ENCODE measurements around the gene TMPRSS6. TPM values are rescaled to one million over a fixed set of nuclear protein-coding genes. Genes with fewer than 3 reads are reported as not detected.

TMPRSS6 gene
- total and polyA plus RNA-seq, 4 experiments from 2014 or later, result 0.61 to 0.90 TPM; not detected in 2

GRCh38 chr22:37119872-37120271 is 10.4 kb upstream of the TMPRSS6 start:
- POLR2A ChIA-PET (ENCODE audit: partially characterized antibody), result interaction anchor here (1.5 to 10.4 kb wide), 6 partner anchors 27 to 165 kb away, joined by 5 to 217 read pairs (median 46); partner anchors contain the start of gene IL2RB
- Mint-ChIP-seq H3K4me3 (peak overlapping the region in 4 of 8 donors; percentile 61 to 70 (median 64)), H3K4me1 (peaks cover 38 to 78% (median 54%) of the 10 kb centered on the region in 4 donors), H3K27ac (peak overlapping the region; percentile 96 to 100 (median 99)), H3K27me3 (no peaks in the 10 kb centered on the region), H3K9me3 (peaks cover 0 to 7% (median 0%) of the 10 kb centered on the region in 8 donors), H3K36me3 (peaks cover 0 to 6% of the 10 kb centered on the region in 2 donors)
- DNase-seq, result no peak
- peaks cover 53% of the 10 kb centered on the region for H3K4me1 ChIP-seq (ENCODE audit: insufficient read depth, low read length)
- H3K4me3 ChIP-seq (ENCODE audit: low read length in 2 of 2), result no peak overlapping the region
- no peak overlapping the region for H3K27ac ChIP-seq (ENCODE audit: low read depth, low read length)
- CTCF ChIA-PET (ENCODE audit: partially characterized antibody), result interaction anchor here (1.3 to 5.9 kb wide), 5 partner anchors 27 to 141 kb away, joined by 4 to 55 read pairs (median 7); partner anchors contain the start of gene IL2RB
- H3K36me3 ChIP-seq (ENCODE audit: insufficient read depth, low read length), result no peaks in the 10 kb centered on the region
- H3K9me3 ChIP-seq (ENCODE audit: control insufficient read depth in 1 of 2, low read length in 2 of 2), result no peaks in the 10 kb centered on the region
- no peaks in the 10 kb centered on the region for H3K27me3 ChIP-seq (ENCODE audit: insufficient read depth, low read length)
- intact Hi-C loops (cut with micrococcal nuclease), result no loop called here

GRCh38 chr22:37118083-37118482 is 8.6 kb upstream of the TMPRSS6 start:
- H3K4me3 Mint-ChIP-seq, result peak overlapping the region in 1 of 8 donors; percentile 15

GRCh38 chr22:37117092-37117491 is 7.6 kb upstream of the TMPRSS6 start:
- H3K4me3 ChIP-seq (ENCODE audit: low read length in 2 of 2), result no peak overlapping the region
- ChIA-PET POLR2A (ENCODE audit: partially characterized antibody) (no interaction called here), CTCF (ENCODE audit: partially characterized antibody) (interaction anchor here (0.8 to 1.6 kb wide), 4 partner anchors 10 to 143 kb away, joined by 3 to 4 read pairs (median 3); no protein-coding TSS in a partner anchor)
- Mint-ChIP-seq H3K4me3 (no peak overlapping the region), H3K4me1 (peaks cover 24 to 50% (median 33%) of the 10 kb centered on the region in 4 donors), H3K9me3 (peaks cover 0 to 7% (median 0%) of the 10 kb centered on the region in 8 donors), H3K27me3 (no peaks in the 10 kb centered on the region), H3K27ac (peak overlapping the region in 3 of 7 donors; percentile 50 to 62 (median 57)), H3K36me3 (peaks cover 0 to 3% of the 10 kb centered on the region in 2 donors)
- no peak overlapping the region for H3K27ac ChIP-seq (ENCODE audit: low read depth, low read length)
- intact Hi-C loops (cut with micrococcal nuclease), result no loop called here
- peaks cover 34% of the 10 kb centered on the region for H3K4me1 ChIP-seq (ENCODE audit: insufficient read depth, low read length)
- no peaks in the 10 kb centered on the region for H3K9me3 ChIP-seq (ENCODE audit: control insufficient read depth in 1 of 2, low read length in 2 of 2)
- H3K36me3 ChIP-seq (ENCODE audit: insufficient read depth, low read length), result no peaks in the 10 kb centered on the region
- H3K27me3 ChIP-seq (ENCODE audit: insufficient read depth, low read length), result no peaks in the 10 kb centered on the region
- no peak for DNase-seq

More at GRCh38 chr22:37118083-37118482, 8.6 kb upstream of the TMPRSS6 start:
- POLR2A ChIA-PET (ENCODE audit: partially characterized antibody), result interaction anchor here (10.4 kb wide), 1 partner anchor 29 kb away, joined by 217 read pairs; the partner anchor contains the start of gene IL2RB
- intact Hi-C loops (cut with micrococcal nuclease), result no loop called here
- Mint-ChIP-seq H3K27me3 (no peaks in the 10 kb centered on the region), H3K4me1 (peaks cover 34 to 60% (median 43%) of the 10 kb centered on the region in 4 donors), H3K36me3 (peaks cover 0 to 6% of the 10 kb centered on the region in 2 donors), H3K9me3 (peaks cover 0 to 7% (median 0%) of the 10 kb centered on the region in 8 donors), H3K27ac (peak overlapping the region in 6 of 7 donors; percentile 17 to 99 (median 63))
- CTCF ChIA-PET (ENCODE audit: partially characterized antibody), result interaction anchor here (1.4 to 5.9 kb wide), 3 partner anchors 20 to 80 kb away, joined by 3 to 55 read pairs (median 4); partner anchors contain the start of gene IL2RB
- H3K27me3 ChIP-seq (ENCODE audit: insufficient read depth, low read length), result no peaks in the 10 kb centered on the region
- no peak overlapping the region for H3K4me3 ChIP-seq (ENCODE audit: low read length in 2 of 2)
- H3K4me1 ChIP-seq (ENCODE audit: insufficient read depth, low read length), result peaks cover 43% of the 10 kb centered on the region
- no peak for DNase-seq
- no peaks in the 10 kb centered on the region for H3K9me3 ChIP-seq (ENCODE audit: control insufficient read depth in 1 of 2, low read length in 2 of 2)
- H3K27ac ChIP-seq (ENCODE audit: low read depth, low read length), result no peak overlapping the region
- no peaks in the 10 kb centered on the region for H3K36me3 ChIP-seq (ENCODE audit: insufficient read depth, low read length)

- ChIA-PET POLR2A (ENCODE audit: partially characterized antibody) (no interaction called here), CTCF (ENCODE audit: partially characterized antibody) (no interaction called here)
- Histone ChIP-seq H3K27me3 (ENCODE audit: insufficient read depth, low read length) (no peaks in the 10 kb centered on the region), H3K4me3 (ENCODE audit: low read length in 2 of 2) (no peak overlapping the region), H3K9me3 (ENCODE audit: control insufficient read depth in 1 of 2, low read length in 2 of 2) (no peaks in the 10 kb centered on the region), H3K27ac (ENCODE audit: low read depth, low read length) (no peak overlapping the region), H3K4me1 (ENCODE audit: insufficient read depth, low read length) (peaks cover 16% of the 10 kb centered on the region), H3K36me3 (ENCODE audit: insufficient read depth, low read length) (no peaks in the 10 kb centered on the region)
- no peaks in the 10 kb centered on the region for H3K27me3 Mint-ChIP-seq
- no peak for DNase-seq
- H3K4me3 Mint-ChIP-seq, result no peak overlapping the region
- peaks cover 14 to 32% (median 19%) of the 10 kb centered on the region in 4 donors for H3K4me1 Mint-ChIP-seq
- H3K36me3 Mint-ChIP-seq, result peaks cover 0 to 3% of the 10 kb centered on the region in 2 donors
- H3K9me3 Mint-ChIP-seq, result peaks cover 0 to 4% (median 0%) of the 10 kb centered on the region in 8 donors
- intact Hi-C loops (cut with micrococcal nuclease), result no loop called here
- peak overlapping the region in 1 of 7 donors; percentile 25 for H3K27ac Mint-ChIP-seq
Measured at GRCh38 chr22:37115032-37115431, 5.5 kb upstream of the TMPRSS6 start.

GRCh38 chr22:37113757-37114156 is 4.2 kb upstream of the TMPRSS6 start:
- H3K4me1 Mint-ChIP-seq, result peaks cover 9 to 23% (median 13%) of the 10 kb centered on the region in 4 donors

GRCh38 chr22:37112084-37112728 is 2.7 kb upstream of the TMPRSS6 start:
- Histone ChIP-seq H3K27me3 (ENCODE audit: insufficient read depth, low read length) (no peaks in the 10 kb centered on the region), H3K4me3 (ENCODE audit: low read length in 2 of 2) (no peak overlapping the region), H3K36me3 (ENCODE audit: insufficient read depth, low read length) (no peaks in the 10 kb centered on the region), H3K4me1 (ENCODE audit: insufficient read depth, low read length) (no peaks in the 10 kb centered on the region), H3K27ac (ENCODE audit: low read depth, low read length) (no peak overlapping the region), H3K9me3 (ENCODE audit: control insufficient read depth in 1 of 2, low read length in 2 of 2) (no peaks in the 10 kb centered on the region)
- CTCF ChIA-PET (ENCODE audit: partially characterized antibody), result no interaction called here
- no peaks in the 10 kb centered on the region for H3K27me3 Mint-ChIP-seq
- H3K9me3 Mint-ChIP-seq, result peaks cover 0 to 2% (median 0%) of the 10 kb centered on the region in 8 donors
- H3K36me3 Mint-ChIP-seq, result peaks cover 0 to 3% of the 10 kb centered on the region in 2 donors
- no peak overlapping the region for H3K4me3 Mint-ChIP-seq
- intact Hi-C loops (cut with micrococcal nuclease), result no loop called here
- DNase-seq, result no peak
- peak overlapping the region in 3 of 7 donors; percentile 13 to 78 (median 51) for H3K27ac Mint-ChIP-seq
- peaks cover under 1 to 10% (median 5%) of the 10 kb centered on the region in 4 donors for H3K4me1 Mint-ChIP-seq
- POLR2A ChIA-PET (ENCODE audit: partially characterized antibody), result no interaction called here

More at GRCh38 chr22:37113757-37114156, 4.2 kb upstream of the TMPRSS6 start:
- Histone ChIP-seq H3K4me1 (ENCODE audit: insufficient read depth, low read length) (peaks cover 11% of the 10 kb centered on the region), H3K36me3 (ENCODE audit: insufficient read depth, low read length) (no peaks in the 10 kb centered on the region), H3K4me3 (ENCODE audit: low read length in 2 of 2) (no peak overlapping the region), H3K27me3 (ENCODE audit: insufficient read depth, low read length) (no peaks in the 10 kb centered on the region), H3K9me3 (ENCODE audit: control insufficient read depth in 1 of 2, low read length in 2 of 2) (no peaks in the 10 kb centered on the region), H3K27ac (ENCODE audit: low read depth, low read length) (no peak overlapping the region)
- Mint-ChIP-seq H3K27me3 (no peaks in the 10 kb centered on the region), H3K4me3 (no peak overlapping the region), H3K36me3 (peaks cover 0 to 3% of the 10 kb centered on the region in 2 donors), H3K27ac (peak overlapping the region in 1 of 7 donors; percentile 78), H3K9me3 (peaks cover 0 to 3% (median 0%) of the 10 kb centered on the region in 8 donors)
- DNase-seq, result no peak
- ChIA-PET CTCF (ENCODE audit: partially characterized antibody) (no interaction called here), POLR2A (ENCODE audit: partially characterized antibody) (interaction anchor here (0.6 kb wide), 1 partner anchor 8 kb away, joined by 3 read pairs; no protein-coding TSS in a partner anchor)
- intact Hi-C loops (cut with micrococcal nuclease), result no loop called here

- Mint-ChIP-seq H3K36me3 (peaks cover 0 to 3% of the 10 kb centered on the region in 2 donors), H3K27ac (peak overlapping the region in 3 of 7 donors; percentile 5 to 59 (median 7)), H3K9me3 (no peaks in the 10 kb centered on the region), H3K27me3 (no peaks in the 10 kb centered on the region), H3K4me3 (no peak overlapping the region), H3K4me1 (peaks cover 0 to 8% (median 5%) of the 10 kb centered on the region in 4 donors)
- Histone ChIP-seq H3K36me3 (ENCODE audit: insufficient read depth, low read length) (no peaks in the 10 kb centered on the region), H3K4me1 (ENCODE audit: insufficient read depth, low read length) (no peaks in the 10 kb centered on the region), H3K9me3 (ENCODE audit: control insufficient read depth in 1 of 2, low read length in 2 of 2) (no peaks in the 10 kb centered on the region), H3K4me3 (ENCODE audit: low read length in 2 of 2) (no peak overlapping the region), H3K27ac (ENCODE audit: low read depth, low read length) (no peak overlapping the region), H3K27me3 (ENCODE audit: insufficient read depth, low read length) (no peaks in the 10 kb centered on the region)
- intact Hi-C loops (cut with micrococcal nuclease), result no loop called here
- POLR2A ChIA-PET (ENCODE audit: partially characterized antibody), result no interaction called here
- CTCF ChIA-PET (ENCODE audit: partially characterized antibody), result no interaction called here
- DNase-seq, result no peak
Measured at GRCh38 chr22:37111156-37111717, 1.7 kb upstream of the TMPRSS6 start.
